Hematopoietic multipotent progenitor cell treated with erythropoietin and hydrocortisone succinate and interleukin-3 and kit ligand, for 6 days (in vitro differentiated cells): ENCODE measurements around the gene TKTL1.

Experiments used
- DNase-seq: peaks from one replicate; pipeline ENCODE4 v3.0.0-alpha.2; 2015

Gene TKTL1

GRCh38 chrX:154348646-154349358 lies 53.2 kb downstream of the TKTL1 start:
- DNase-seq: no peak

GRCh38 chrX:154349359-154349935 lies 53.9 kb downstream of the TKTL1 start:
- DNase-seq: no peak

GRCh38 chrX:154349979-154350378 lies 54.4 kb downstream of the TKTL1 start:
- DNase-seq: no peak

- no peak for DNase-seq
Measured at GRCh38 chrX:154350429-154351182, 55.0 kb downstream of the TKTL1 start.

GRCh38 chrX:154351183-154352011 lies 55.8 kb downstream of the TKTL1 start:
- DNase-seq: peak; percentile 45

- no peak for DNase-seq
Measured at GRCh38 chrX:154352012-154352401, 56.4 kb downstream of the TKTL1 start.

GRCh38 chrX:154352466-154352865 lies 56.9 kb downstream of the TKTL1 start:
- DNase-seq: no peak

GRCh38 chrX:154353172-154353843 lies 57.7 kb downstream of the TKTL1 start:
- DNase-seq: no peak

GRCh38 chrX:154354013-154354412 lies 58.4 kb downstream of the TKTL1 start:
- no peak for DNase-seq

GRCh38 chrX:154354516-154354915 lies 58.9 kb downstream of the TKTL1 start:
- DNase-seq: no peak

GRCh38 chrX:154355094-154355775 lies 59.6 kb downstream of the TKTL1 start:
- no peak for DNase-seq

- DNase-seq: no peak
Measured at GRCh38 chrX:154355776-154356140, 60.2 kb downstream of the TKTL1 start.

GRCh38 chrX:154356596-154356995 lies 61.0 kb downstream of the TKTL1 start:
- DNase-seq: no peak

GRCh38 chrX:154357205-154357604 lies 61.6 kb downstream of the TKTL1 start:
- DNase-seq: no peak

- DNase-seq: no peak
Measured at GRCh38 chrX:154358011-154358410, 62.4 kb downstream of the TKTL1 start.

- DNase-seq: no peak
Measured at GRCh38 chrX:154358829-154359228, 63.2 kb downstream of the TKTL1 start.

GRCh38 chrX:154359362-154360154 lies 64.0 kb downstream of the TKTL1 start:
- no peak for DNase-seq

GRCh38 chrX:154360155-154360713 lies 64.6 kb downstream of the TKTL1 start:
- DNase-seq: no peak

- DNase-seq: no peak
Measured at GRCh38 chrX:154362085-154362742, 66.6 kb downstream of the TKTL1 start.

GRCh38 chrX:154363706-154364439 lies 68.3 kb downstream of the TKTL1 start:
- no peak for DNase-seq
